Esophagus muscularis mucosa (tissue), 4 donors: Measurements from ENCODE around the gene HSD17B7. TPM values are rescaled to one million over a fixed set of nuclear protein-coding genes. Genes with fewer than 3 reads are reported as not detected.

Source experiments
- DNase-seq: peaks from one replicate; pipeline ENCODE4 v3.0.0-alpha.2; 2017; ENCODE audit errors: extremely low spot score
- H3K27ac ChIP-seq, 4 donors: fragments of 200-600 bp; sonication (generic); replicated peaks in 1 of 4; 1 replicate in 3 of 4; 2 replicates in 1 of 4; pipeline ENCODE4 v1.5.1; 2016 to 2019; ENCODE audit warnings: mild to moderate bottlenecking in 1 of 4
- H3K27me3 ChIP-seq, 4 donors: fragments of 200-600 bp; sonication (generic); one replicate each; pipeline versions ENCODE4 v1.5.1 to v1.6.0; 2016 to 2019
- H3K36me3 ChIP-seq, 4 donors: fragments of 200-600 bp; sonication (generic); one replicate each; pipeline ENCODE4 v1.5.1; 2016 to 2019
- H3K4me1 ChIP-seq, 4 donors: fragments of 200-600 bp; sonication (generic); one replicate each; pipeline ENCODE4 v1.5.1; 2016 to 2019
- H3K4me3 ChIP-seq, 4 donors: fragments of 200-600 bp; sonication (generic); 1 replicate in 2 of 4; 2 replicates in 2 of 4; pipeline ENCODE4 v1.5.1; 2016 to 2019; ENCODE audit warnings: mild to moderate bottlenecking in 4 of 4, moderate library complexity in 1 of 4
- H3K9me3 ChIP-seq, 4 donors: fragments of 200-600 bp; sonication (generic); 1 replicate in 3 of 4; 2 replicates in 1 of 4; pipeline ENCODE4 v1.5.1; 2016 to 2019
- EP300 ChIP-seq: sonication (generic); formaldehyde crosslinking; IDR thresholded peaks from one replicate; pipeline ENCODE4 v1.6.1; 2017; ENCODE audit warnings: antibody characterized with exemption
- POLR2A ChIP-seq: fragments of 450-650 bp; IDR thresholded peaks from one replicate; pipeline ENCODE4 v1.6.1; 2017; ENCODE audit warnings: antibody characterized with exemption, moderate library complexity, mild to moderate bottlenecking, low read depth
- POLR2AphosphoS5 ChIP-seq, 2 donors: sonication (generic); formaldehyde crosslinking; IDR thresholded peaks; one replicate each; pipeline ENCODE4 v1.6.1; 2017; ENCODE audit warnings: antibody characterized with exemption in 2 of 2
- WGBS: methylation state at CpG from one replicate; pipeline ENCODE4 v1.1.5; 2018; 5-methylcytosine and 5-hydroxymethylcytosine counted together
- intact Hi-C: fragments of 100-400 bp; cut with DNase I; formaldehyde crosslinking; loops from one replicate; pipeline ENCODE4 v1.15.1; 2023
- small RNA-seq, 3 donors: library from RNA; depleted of rRNA; stranded (forward); fragments of <200 nt; gene quantifications; one replicate each; pipeline ENCODE3, GENCODE V24; 2016
- total RNA-seq, 4 donors: library from RNA; depleted of rRNA; stranded (reverse); fragments of >200 nt; gene quantifications; one replicate each; pipeline versions ENCODE4 v1.1.0 to v1.2.1, GENCODE V29; 2016
- TF ChIP-seq, protein P1 (sequence below), 3 experiments: fragments of 200-600 bp in 2 of 3; fragments of 450-650 bp in 1 of 3; sonication (generic) in 2 of 3; IDR thresholded peaks; one replicate each; pipeline ENCODE4 v1.5.1; 2017 to 2019; ENCODE audit warnings: antibody characterized with exemption in 3 of 3, mild to moderate bottlenecking in 2 of 3, moderate library complexity in 1 of 3

The HSD17B7 gene
- total RNA-seq, 4 donors from 2014 or later: 5.4 to 9.3 (median 6.2) TPM

DNA sequence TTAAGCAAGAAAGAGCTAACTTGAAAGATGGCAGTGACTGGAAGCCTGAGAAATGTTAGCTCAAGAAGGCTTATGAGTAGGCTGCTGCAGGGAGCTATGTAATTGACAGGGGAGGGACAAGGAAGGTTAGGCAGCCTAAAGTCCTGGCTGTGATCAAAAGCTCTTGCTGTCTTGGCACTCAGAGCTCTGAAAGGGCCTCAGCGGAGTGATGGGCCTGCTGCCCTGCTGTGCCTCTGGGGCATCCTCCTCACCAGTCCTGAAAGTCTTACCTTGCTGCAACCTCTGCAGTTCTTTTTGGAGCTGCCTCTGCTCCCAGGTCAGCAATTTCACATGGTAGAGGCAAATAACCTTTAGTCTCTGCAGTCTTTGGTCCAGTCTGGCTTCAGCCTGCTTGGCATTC lies 68.7 kb downstream of the HSD17B7 start:
- Histone ChIP-seq H3K27ac (no peak overlapping the region), H3K4me1 (peaks cover 6 to 18% (median 11%) of the 10 kb centered on the region in 4 donors), H3K4me3 (no peak overlapping the region), H3K9me3 (no peaks in the 10 kb centered on the region), H3K27me3 (no peaks in the 10 kb centered on the region), H3K36me3 (no peaks in the 10 kb centered on the region)
- intact Hi-C loops: loop anchor here (5.0 kb wide), 1 partner anchor 208 kb away; the partner anchor contains the start of gene RGS4
- no peak for TF ChIP-seq POLR2A
- TF ChIP-seq, protein P1, sequence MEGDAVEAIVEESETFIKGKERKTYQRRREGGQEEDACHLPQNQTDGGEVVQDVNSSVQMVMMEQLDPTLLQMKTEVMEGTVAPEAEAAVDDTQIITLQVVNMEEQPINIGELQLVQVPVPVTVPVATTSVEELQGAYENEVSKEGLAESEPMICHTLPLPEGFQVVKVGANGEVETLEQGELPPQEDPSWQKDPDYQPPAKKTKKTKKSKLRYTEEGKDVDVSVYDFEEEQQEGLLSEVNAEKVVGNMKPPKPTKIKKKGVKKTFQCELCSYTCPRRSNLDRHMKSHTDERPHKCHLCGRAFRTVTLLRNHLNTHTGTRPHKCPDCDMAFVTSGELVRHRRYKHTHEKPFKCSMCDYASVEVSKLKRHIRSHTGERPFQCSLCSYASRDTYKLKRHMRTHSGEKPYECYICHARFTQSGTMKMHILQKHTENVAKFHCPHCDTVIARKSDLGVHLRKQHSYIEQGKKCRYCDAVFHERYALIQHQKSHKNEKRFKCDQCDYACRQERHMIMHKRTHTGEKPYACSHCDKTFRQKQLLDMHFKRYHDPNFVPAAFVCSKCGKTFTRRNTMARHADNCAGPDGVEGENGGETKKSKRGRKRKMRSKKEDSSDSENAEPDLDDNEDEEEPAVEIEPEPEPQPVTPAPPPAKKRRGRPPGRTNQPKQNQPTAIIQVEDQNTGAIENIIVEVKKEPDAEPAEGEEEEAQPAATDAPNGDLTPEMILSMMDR (IDR thresholded peaks at IDR 0.05): no peak
- TF ChIP-seq POLR2AphosphoS5 (IDR thresholded peaks at IDR 0.05): no peak
- no peak for TF ChIP-seq EP300
- WGBS: 100% methylated on average over 1 of the region's 1 CpG
- DNase-seq: no peak

DNA sequence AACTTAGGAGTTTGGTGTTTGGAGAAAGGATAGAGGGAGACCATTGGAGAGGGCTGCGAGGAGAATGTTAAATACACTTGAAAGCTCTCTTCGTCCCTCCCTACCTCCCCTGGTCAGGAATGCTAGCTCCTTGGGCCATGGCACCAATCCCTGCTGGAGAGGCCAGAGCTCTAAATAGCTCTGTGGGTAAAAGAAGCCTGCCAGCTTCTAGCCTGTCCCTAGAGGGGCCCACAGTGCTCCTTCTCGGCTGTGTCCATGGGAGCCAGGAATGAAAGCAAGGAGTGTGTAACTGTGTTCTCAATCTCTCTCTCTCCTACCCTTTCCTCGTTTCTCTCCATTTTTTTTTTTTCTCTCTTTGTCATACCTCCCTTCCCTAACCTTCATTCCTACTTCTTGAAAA lies 70.6 kb downstream of the HSD17B7 start, which contains the start of gene CCDC190:
CCDC190 (minus strand) TSS at position 75 of the 400 bp plus-strand sequence. CDS start 1,529 bp downstream, outside the sequence.
- Histone ChIP-seq H3K4me1 (peaks cover 6 to 17% (median 11%) of the 10 kb centered on the region in 4 donors), H3K4me3 (no peak within 1 kb of the TSS), H3K36me3 (no peaks in the 10 kb centered on the region), H3K27ac (peak within 1 kb of the TSS in 3 of 4 donors; percentile 3 to 56 (median 53)), H3K27me3 (no peaks in the 10 kb centered on the region), H3K9me3 (no peaks in the 10 kb centered on the region)
- whole genome bisulfite sequencing: 31% methylated on average over 4 of the region's 4 CpGs
- no peak for DNase-seq
- intact Hi-C loops: loop anchor here (5.0 kb wide), 1 partner anchor 316 kb away; no protein-coding TSS in a partner anchor
- TF ChIP-seq, protein P1 (IDR thresholded peaks at IDR 0.05): no peak

DNA sequence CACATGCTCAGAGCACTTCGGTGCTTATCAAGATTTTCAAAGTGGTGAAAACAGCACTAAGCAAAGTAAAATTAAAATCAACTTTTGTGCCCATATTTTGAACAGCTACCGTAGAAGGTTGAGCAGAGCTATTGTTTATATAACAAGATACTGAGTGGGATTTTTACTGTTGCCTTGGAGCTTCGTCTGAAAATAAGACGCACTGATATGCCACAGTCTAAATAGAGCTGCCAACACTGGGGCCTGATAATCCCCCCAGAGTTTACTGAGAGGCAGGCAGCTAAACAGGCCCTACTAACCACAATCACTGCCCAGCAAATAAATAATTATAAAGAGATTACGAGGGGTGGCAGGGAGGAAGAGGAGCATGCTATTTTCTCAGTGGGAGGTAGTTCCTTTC lies 71.1 kb downstream of the HSD17B7 start:
- no peak for DNase-seq
- H3K4me1 ChIP-seq: peaks cover 6 to 16% (median 9%) of the 10 kb centered on the region in 4 donors
- intact Hi-C loops: loop anchor here (5.0 kb wide), 1 partner anchor 316 kb away; no protein-coding TSS in a partner anchor
- WGBS: 42% methylated on average over 5 of the region's 5 CpGs
- H3K36me3 ChIP-seq: no peaks in the 10 kb centered on the region
- H3K27ac ChIP-seq: peak overlapping the region in 3 of 4 donors; percentile 3 to 56 (median 53)
- TF ChIP-seq POLR2A (no peak), EP300 (no peak), POLR2AphosphoS5 (IDR thresholded peaks at IDR 0.05) (no peak)
- TF ChIP-seq, protein P1 (IDR thresholded peaks at IDR 0.05): no peak
- no peaks in the 10 kb centered on the region for H3K27me3 ChIP-seq
- no peaks in the 10 kb centered on the region for H3K9me3 ChIP-seq
- H3K4me3 ChIP-seq: no peak overlapping the region

Small RNAs within 50 kb of the gene (small RNA-seq; reads per million reads assigned to genes)
- gene RN7SL861P: 0 reads per million in 3 donors

Other genes with a start within 250 kb of the HSD17B7 start
- 100 to 1,000 TPM in 1 of 4 donors, 10 to 100 TPM in 3; 51.5 to 246 (median 61.8) TPM for gene UAP1, start 229.0 kb upstream of the HSD17B7 start, total RNA-seq
- gene DDR2, start 158.2 kb upstream of the HSD17B7 start, total RNA-seq: 100 to 1,000 TPM; 143 to 194 (median 175) TPM
- under 1 TPM in 1 of 4 donors, not detected in 3; 0.26 TPM for gene CCDC190, start 70.5 kb downstream of the HSD17B7 start, total RNA-seq